Upper lobe of left lung (tissue), 6 donors: ENCODE results near the gene CTAGE1. TPM values are rescaled to one million over a fixed set of nuclear protein-coding genes. Genes with fewer than 3 reads are reported as not detected.
A peak's percentile ranks its signal among the peaks of the same experiment; 100 is the strongest.

Experiments
- ATAC-seq, 2 donors: fragments of 200-7000 bp; cut with Tn5 transposase; one replicate each; pipeline ENCODE4 v1.9.1; 2022; ENCODE audit warnings: mild to moderate bottlenecking in 2 of 2, moderate library complexity in 2 of 2; ENCODE audit not compliant: low FRiP score in 2 of 2
- DNase-seq, 2 donors: peaks; one replicate each; pipeline ENCODE4 v3.0.0-alpha.2; 2019 to 2020
- H3K27ac ChIP-seq, 4 donors: fragments of 200-600 bp; sonication (generic); one replicate each; pipeline ENCODE4 v1.5.1; 2016 to 2019
- H3K27me3 ChIP-seq, 4 donors: fragments of 200-600 bp; sonication (generic); one replicate each; pipeline ENCODE4 v1.5.1; 2017 to 2019
- H3K36me3 ChIP-seq, 4 donors: fragments of 200-600 bp; sonication (generic); one replicate each; pipeline ENCODE4 v1.5.1; 2016 to 2019
- H3K4me1 ChIP-seq, 4 donors: fragments of 200-600 bp; sonication (generic); one replicate each; pipeline ENCODE4 v1.5.1; 2018 to 2019
- H3K4me3 ChIP-seq, 4 donors: fragments of 200-600 bp; sonication (generic); one replicate each; pipeline ENCODE4 v1.5.1; 2017 to 2019; ENCODE audit warnings: mild to moderate bottlenecking in 2 of 4, moderate library complexity in 1 of 4
- H3K9me3 ChIP-seq, 4 donors: fragments of 200-600 bp; sonication (generic); one replicate each; pipeline ENCODE4 v1.5.1; 2018 to 2019
- CTCF ChIP-seq, 6 experiments: fragments of 450-650 bp in 4 of 6; fragments of 200-600 bp in 2 of 6; sonication (generic) in 2 of 6; IDR thresholded peaks; one replicate each; pipeline ENCODE4 v1.5.1; 2016 to 2019; ENCODE audit warnings: antibody characterized with exemption in 6 of 6
- EP300 ChIP-seq, 4 donors: sonication (generic); formaldehyde crosslinking; IDR thresholded peaks; one replicate each; pipeline ENCODE4 v1.5.1; 2017; ENCODE audit warnings: antibody characterized with exemption in 4 of 4, control low read depth in 2 of 4
- POLR2A ChIP-seq, 4 donors: fragments of 450-650 bp; IDR thresholded peaks; one replicate each; pipeline ENCODE4 v1.5.1; 2016 to 2017; ENCODE audit warnings: antibody characterized with exemption in 4 of 4, mild to moderate bottlenecking in 2 of 4
- POLR2AphosphoS5 ChIP-seq, 2 donors: sonication (generic); formaldehyde crosslinking; IDR thresholded peaks; one replicate each; pipeline ENCODE4 v1.5.1; 2017; ENCODE audit warnings: antibody characterized with exemption in 2 of 2
- WGBS, 2 donors: methylation state at CpG; one replicate each; pipeline ENCODE4 v1.1.5; 2017 to 2018; 5-methylcytosine and 5-hydroxymethylcytosine counted together
- total RNA-seq, 6 donors: library from RNA; depleted of rRNA in 4 of 6; stranded (reverse); fragments of >200 nt in 4 of 6; gene quantifications; one replicate each; pipeline versions ENCODE4 v1.1.0 to v1.2.1, GENCODE V29; 2016 to 2021
- donor health status: DM: no; HTN: no; CAD: no; lungs with moderate emphysema.
- donor health status: DM: no; HTN: yes; CAD: no; lungs with severe emphysema.

CTAGE1 gene
- total RNA-seq, 6 donors from 2014 or later = not detected

GRCh38 chr18:22387364-22387763, 30.4 kb downstream of the CTAGE1 start:
- no peaks in the 10 kb centered on the region for H3K9me3 ChIP-seq
- DNase-seq (no peak), ATAC-seq (no peak)
- H3K4me3 ChIP-seq = no peak overlapping the region
- H3K36me3 ChIP-seq = no peaks in the 10 kb centered on the region
- H3K27me3 ChIP-seq = no peaks in the 10 kb centered on the region
- H3K27ac ChIP-seq = no peak overlapping the region
- 74 to 81% methylated on average over 5 of the region's 5 CpGs for WGBS, 2 donors
- TF ChIP-seq CTCF (IDR thresholded peaks at IDR 0.05) (no peak), POLR2AphosphoS5 (IDR thresholded peaks at IDR 0.05) (no peak), EP300 (IDR thresholded peaks at IDR 0.05) (no peak), POLR2A (IDR thresholded peaks at IDR 0.05) (no peak)
- H3K4me1 ChIP-seq = peaks cover 0 to 4% (median 0%) of the 10 kb centered on the region in 4 donors

- Histone ChIP-seq H3K9me3 (no peaks in the 10 kb centered on the region), H3K36me3 (no peaks in the 10 kb centered on the region), H3K4me3 (no peak overlapping the region), H3K27me3 (no peaks in the 10 kb centered on the region), H3K4me1 (peaks cover 0 to 4% (median 0%) of the 10 kb centered on the region in 4 donors), H3K27ac (no peak overlapping the region)
- ATAC-seq (no peak), DNase-seq (no peak)
- WGBS, 2 donors = 44 to 51% methylated on average over 4 of the region's 4 CpGs
- TF ChIP-seq EP300 (IDR thresholded peaks at IDR 0.05) = no peak
- TF ChIP-seq POLR2AphosphoS5 (IDR thresholded peaks at IDR 0.05) = no peak
- TF ChIP-seq CTCF (IDR thresholded peaks at IDR 0.05) = no peak
- TF ChIP-seq POLR2A (IDR thresholded peaks at IDR 0.05) = no peak
These were observed 32.0 kb downstream of the CTAGE1 start for GRCh38 chr18:22385718-22386117.

GRCh38 chr18:22378672-22379282, 38.9 kb downstream of the CTAGE1 start:
- no peaks in the 10 kb centered on the region for H3K9me3 ChIP-seq
- 60% methylated on average over 2 of the region's 2 CpGs for WGBS, 2 donors
- no peak overlapping the region for H3K27ac ChIP-seq
- DNase-seq (peak in 1 of 2 donors; percentile 46), ATAC-seq (peak; percentile 63 to 66)
- no peaks in the 10 kb centered on the region for H3K4me1 ChIP-seq
- no peak overlapping the region for H3K4me3 ChIP-seq
- H3K36me3 ChIP-seq = no peaks in the 10 kb centered on the region
- H3K27me3 ChIP-seq = no peaks in the 10 kb centered on the region
- TF ChIP-seq POLR2AphosphoS5 (IDR thresholded peaks at IDR 0.05) (no peak), POLR2A (IDR thresholded peaks at IDR 0.05) (no peak), CTCF (IDR thresholded peaks at IDR 0.05) (peak in 5 of 6 experiments; percentile 44 to 64 (median 50))

- no peaks in the 10 kb centered on the region for H3K27me3 ChIP-seq
- H3K4me3 ChIP-seq = no peak overlapping the region
- H3K36me3 ChIP-seq = no peaks in the 10 kb centered on the region
- no peaks in the 10 kb centered on the region for H3K9me3 ChIP-seq
- no peak for TF ChIP-seq EP300 (IDR thresholded peaks at IDR 0.05)
- no peak for TF ChIP-seq POLR2AphosphoS5 (IDR thresholded peaks at IDR 0.05)
- TF ChIP-seq POLR2A (IDR thresholded peaks at IDR 0.05) = no peak
- no peak for TF ChIP-seq CTCF (IDR thresholded peaks at IDR 0.05)
- DNase-seq (no peak), ATAC-seq (no peak)
- H3K4me1 ChIP-seq = no peaks in the 10 kb centered on the region
- WGBS, 2 donors = 93% methylated on average over 1 of the region's 1 CpG
- no peak overlapping the region for H3K27ac ChIP-seq
These were observed 39.9 kb downstream of the CTAGE1 start for GRCh38 chr18:22377769-22378168.

- Histone ChIP-seq H3K9me3 (no peaks in the 10 kb centered on the region), H3K4me3 (no peak overlapping the region), H3K27me3 (no peaks in the 10 kb centered on the region), H3K27ac (no peak overlapping the region), H3K4me1 (no peaks in the 10 kb centered on the region), H3K36me3 (no peaks in the 10 kb centered on the region)
- 94 to 95% methylated on average over 4 of the region's 4 CpGs for WGBS, 2 donors
- no peak for TF ChIP-seq EP300 (IDR thresholded peaks at IDR 0.05)
- no peak for TF ChIP-seq CTCF (IDR thresholded peaks at IDR 0.05)
- TF ChIP-seq POLR2AphosphoS5 (IDR thresholded peaks at IDR 0.05) = no peak
- TF ChIP-seq POLR2A (IDR thresholded peaks at IDR 0.05) = no peak
- DNase-seq (no peak), ATAC-seq (no peak)
These were observed 47.3 kb downstream of the CTAGE1 start for GRCh38 chr18:22370414-22370813.
